NCI-H510A (cell line): ENCODE data around the gene WBP4.
"Not testable (repeated sequence)": the region's sequence is repeated elsewhere in the genome, so short reads cannot be mapped to it uniquely, and the experiment has no call there.

Experiments used
- DNase-seq: peaks from one replicate; lab custom pipeline; 2025; lab: John Stamatoyannopoulos, UW

The WBP4 gene

DNA sequence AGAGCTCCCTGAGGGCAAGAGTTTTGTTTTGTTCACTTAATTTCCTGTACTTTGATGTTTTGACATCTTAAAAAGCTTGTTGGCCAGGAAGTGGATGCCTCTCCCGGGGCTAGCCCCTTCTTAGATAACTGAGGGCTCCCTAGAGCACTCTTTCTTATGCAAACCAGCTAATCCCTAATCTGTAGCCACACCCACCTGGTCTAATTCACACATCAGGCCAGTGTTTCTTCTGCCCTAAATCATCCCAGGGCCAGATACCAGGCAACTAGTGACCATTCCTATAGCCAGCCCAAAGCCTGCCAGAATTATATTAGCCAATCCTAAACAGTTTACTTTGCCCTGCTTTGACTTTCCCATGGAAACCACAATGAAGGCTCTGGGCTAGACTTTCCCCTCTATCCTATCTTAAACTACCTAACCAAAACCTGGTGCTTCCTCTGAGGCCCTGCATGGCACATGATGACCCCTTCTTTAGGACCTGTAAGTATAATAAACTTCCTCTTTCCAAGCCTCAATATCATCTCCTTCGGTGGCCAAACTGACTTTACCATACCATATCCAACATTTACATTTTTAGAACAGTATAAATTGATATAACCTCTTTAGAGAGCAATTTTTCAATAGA lies 24.8 kb downstream of the WBP4 start:
- DNase-seq, result no peak

DNA sequence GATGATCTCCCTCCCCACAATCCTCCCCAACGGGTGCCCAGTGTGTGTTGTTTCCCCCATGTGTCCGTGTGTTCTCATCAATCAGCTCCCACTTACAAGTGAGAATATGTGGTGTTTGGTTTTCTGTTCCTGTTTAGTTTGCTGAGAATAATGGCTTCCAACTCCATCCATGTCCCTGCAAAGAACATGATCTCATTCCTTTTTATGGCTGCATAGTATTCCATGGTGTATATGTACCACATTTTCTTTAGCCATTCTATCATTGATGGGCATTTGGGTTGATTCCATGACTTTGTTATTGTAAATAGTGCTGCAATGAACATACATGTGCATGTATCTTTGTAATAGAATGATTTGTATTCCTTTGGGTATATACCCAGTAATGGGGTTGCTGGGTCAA lies 34.4 kb downstream of the WBP4 start:
- not testable (repeated sequence) for DNase-seq

DNA sequence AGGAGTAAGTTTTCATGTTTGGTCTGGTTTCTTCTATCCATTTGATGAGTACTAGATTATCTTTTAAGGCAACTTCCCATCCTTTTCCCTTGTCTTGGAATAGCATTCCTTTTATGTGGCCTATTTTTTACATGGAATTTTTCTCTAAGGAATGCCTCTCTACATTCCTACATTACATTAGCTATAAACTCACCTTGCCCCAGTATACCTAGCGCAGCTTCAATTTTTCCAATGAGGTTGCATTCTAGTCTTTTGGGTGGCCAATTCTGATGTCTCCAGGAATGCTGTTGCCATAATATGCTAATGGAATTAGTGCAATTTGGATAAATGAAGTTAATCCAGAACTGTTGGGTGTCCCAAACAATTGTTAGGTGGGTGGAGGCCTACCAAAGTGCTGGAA lies 37.5 kb downstream of the WBP4 start:
- DNase-seq, result no peak

DNA sequence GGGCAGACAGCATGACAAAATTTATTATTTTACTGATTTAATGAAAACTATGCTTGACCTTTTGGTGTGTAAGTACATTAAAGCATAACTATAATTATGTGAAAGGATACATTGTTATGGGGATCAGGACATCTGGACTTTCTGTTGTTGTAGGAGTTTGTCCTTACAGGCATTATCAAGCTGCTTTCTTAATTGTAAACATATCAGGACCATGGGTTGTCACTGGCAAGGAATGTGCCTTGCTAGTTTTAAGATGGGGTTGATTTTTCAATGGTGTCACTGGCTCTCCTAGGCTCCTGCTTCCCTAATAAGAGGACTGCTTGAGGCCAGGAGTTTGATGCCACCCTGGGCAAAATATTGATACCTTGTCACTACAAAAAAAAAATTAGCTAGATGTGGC lies 38.7 kb downstream of the WBP4 start:
- no peak for DNase-seq

DNA sequence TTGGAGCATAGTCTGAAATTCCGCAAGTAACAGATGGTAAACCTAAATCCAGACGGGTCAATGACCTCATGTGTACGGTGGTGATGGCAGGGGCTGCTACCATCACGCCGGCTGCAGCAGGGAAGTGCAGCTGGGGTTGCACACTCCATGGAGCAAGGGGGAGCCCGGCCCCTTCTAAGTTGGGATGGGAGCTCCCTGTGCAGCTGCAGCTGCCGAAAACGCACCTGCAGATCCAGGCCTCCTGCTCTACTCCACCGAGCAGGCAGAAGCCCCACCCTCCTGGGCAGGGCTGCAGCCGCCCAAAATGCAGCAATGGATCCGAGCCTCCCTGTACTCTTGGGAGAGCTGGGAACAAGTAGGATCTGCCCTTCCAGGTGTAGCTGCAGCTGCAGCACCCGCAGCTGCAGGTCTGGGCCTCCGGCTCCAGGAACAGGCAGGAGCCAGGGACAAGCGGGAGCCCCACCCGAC lies 45.8 kb downstream of the WBP4 start:
- no peak for DNase-seq

DNA sequence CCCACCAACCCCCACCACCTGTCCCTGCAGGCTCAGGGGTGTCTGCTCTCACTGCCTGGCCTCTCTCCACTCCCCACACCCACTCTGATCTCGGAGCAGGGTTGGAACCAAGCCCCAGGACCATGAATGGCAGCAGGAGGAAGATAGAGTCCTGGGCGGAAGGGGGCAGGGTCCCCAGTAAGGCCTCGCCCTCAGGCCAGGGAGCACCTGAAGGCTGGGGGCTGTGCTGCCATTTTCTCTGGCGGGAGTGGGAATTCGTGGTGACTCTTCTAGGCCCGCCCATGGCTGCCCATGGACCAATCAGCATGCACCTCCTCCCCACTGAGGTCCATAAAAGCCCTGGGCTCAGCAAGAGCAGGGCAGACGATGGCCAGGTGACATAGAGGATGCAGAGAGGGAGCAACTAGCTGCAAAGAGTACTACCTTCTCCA lies 46.3 kb downstream of the WBP4 start:
- no peak for DNase-seq

DNA sequence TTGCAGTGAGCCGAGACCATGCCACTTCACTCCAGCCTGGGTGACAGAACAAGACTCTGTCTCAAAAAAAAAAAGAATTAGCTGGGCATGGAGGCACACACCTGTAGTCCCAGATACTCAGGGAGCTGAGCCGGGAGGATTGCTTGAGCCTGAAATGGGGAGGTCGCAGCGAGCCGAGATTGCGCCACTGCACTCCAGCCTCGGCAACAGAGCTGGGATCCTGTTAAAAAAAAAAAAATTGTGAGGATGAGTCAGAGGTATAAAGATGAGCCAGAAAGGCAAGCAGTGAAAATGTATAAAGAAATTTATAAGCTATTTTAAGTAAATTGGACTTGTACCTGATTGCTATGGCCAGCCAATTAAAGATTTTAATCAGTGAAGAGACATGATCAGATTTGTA lies 50.1 kb downstream of the WBP4 start:
- no peak for DNase-seq

DNA sequence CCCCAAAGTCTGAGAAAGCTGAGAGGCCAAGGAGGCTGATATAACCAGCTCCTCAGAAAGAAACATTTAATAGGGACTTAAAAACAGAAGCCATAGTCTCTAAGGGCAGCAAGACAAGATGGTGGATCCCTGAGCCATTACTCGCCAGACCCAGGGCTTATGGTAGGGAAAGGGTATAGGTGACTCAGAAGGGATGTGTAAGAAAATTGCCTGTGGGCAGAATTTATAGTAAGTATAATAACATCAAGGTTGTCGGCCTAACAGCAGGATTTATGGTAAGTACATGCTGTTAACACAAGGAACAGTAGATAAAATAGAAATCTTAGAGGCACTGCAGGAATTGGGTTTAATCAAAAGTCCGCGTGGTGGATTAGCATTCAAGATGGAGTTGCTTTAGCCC lies 56.6 kb downstream of the WBP4 start:
- no peak for DNase-seq

DNA sequence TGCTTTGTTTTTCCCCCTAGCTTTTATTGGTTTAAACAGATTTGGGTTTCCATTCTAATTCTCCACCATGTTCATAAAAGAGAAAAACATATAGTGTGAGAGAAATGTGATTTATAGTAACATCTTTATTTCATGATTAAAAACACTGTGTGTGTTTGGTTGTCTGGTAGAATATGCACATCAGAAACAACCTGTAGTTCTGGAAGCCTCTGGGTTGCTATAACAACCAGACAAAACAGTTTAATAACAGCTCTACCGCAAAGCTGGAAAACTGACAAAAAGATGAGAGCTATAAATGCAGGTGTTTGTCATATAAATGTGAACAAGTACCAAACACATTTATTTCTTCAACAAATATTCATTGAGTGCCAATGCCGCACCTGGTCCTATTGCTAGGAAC lies 61.5 kb downstream of the WBP4 start:
- no peak for DNase-seq

DNA sequence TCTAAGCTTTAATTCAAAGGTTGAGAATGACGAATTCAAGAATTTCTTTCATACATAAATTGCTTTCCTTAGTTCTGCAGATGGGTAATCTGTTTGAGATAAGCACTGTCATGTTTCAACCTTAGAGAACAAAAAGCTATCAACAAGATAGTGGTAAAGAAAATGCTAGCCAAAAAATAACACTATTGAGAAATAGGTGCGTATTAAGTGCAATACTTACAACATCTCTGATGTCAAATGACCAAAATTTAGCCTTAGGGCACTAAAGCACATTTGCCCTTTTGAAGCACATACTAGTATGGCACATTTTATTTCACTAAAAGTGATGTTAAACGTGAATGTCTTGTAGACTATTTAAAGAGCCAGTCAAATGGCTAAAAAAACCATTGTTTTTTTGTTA lies 66.4 kb downstream of the WBP4 start:
- DNase-seq, result no peak

DNA sequence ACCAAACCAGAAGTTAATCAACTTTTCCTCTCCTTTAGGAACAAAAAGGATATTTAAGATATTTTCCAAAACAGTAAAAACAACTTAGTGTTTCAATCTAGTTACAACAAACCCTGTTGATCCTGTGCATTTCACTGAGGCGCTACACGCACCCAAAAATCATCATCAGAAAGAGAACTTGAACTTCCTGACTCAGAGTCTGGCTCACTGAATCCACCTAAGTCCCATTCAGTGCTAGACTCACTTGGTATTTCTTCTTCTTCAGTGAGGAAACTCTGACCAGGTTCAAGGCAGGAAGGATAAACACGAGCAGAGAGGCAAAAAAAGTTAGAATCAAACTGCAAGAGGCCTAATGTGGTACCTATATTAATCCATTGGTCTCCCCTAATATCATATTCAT lies 69.0 kb downstream of the WBP4 start:
- DNase-seq, result no peak

DNA sequence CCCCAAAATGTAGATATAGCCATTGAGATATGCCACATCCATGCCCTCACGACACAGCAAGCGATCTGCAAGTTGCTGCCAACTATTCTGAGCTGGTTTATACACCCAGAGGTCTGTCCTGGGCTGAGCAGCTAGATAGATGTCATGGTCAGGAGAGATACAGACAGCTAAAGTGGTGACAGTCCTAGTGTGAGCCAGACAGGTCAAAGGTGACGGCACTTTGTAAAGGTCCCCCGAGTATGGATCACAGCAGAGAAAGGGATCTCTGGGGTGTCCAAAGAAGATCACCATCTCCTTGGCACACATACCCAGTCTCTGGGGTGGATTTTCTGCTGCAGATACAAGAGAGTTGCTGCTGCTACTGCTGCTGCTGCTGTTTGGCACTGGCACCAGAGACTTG lies 69.9 kb downstream of the WBP4 start:
- DNase-seq, result not testable (repeated sequence)

DNA sequence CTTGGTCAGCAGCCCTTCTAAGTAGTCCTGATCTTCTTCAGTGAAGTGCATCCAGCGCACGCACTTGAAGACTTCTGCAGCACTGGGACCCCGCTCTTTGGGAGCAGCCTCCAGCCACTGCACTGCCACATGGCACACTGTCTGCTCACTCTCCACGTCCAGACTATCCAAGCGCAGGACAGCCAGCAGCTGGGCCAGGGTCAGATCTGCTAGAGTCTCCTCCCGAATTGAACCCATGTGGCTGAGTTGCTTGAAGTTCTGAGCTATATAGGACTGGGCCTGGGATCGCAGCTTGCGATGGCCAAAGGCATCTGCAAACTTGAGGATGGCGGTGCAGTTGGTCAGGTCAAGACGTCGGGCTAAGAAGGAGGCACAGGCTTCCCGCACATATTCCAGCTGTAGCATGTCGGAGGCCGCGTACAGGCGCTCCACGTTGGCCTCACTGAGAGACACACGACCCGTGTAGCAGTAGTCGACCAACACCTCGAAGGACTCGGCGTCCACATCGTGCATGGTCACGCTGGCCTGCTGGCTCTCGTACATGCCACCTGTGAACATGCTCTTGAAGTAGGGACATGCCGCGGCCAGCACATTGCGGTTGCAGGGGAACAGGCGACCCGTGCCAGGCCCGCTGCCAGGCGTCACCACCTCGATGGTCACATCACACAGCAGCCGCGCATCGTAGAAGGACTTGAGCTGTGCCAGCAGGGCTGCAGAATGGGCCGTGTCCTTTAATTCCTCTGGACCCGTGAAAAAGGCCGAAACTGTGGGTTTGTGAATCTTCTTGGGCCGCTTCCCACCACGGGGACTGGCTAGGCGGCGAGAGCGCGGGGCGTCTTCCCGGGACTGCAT lies 70.6 kb downstream of the WBP4 start:
- not testable (repeated sequence) for DNase-seq

DNA sequence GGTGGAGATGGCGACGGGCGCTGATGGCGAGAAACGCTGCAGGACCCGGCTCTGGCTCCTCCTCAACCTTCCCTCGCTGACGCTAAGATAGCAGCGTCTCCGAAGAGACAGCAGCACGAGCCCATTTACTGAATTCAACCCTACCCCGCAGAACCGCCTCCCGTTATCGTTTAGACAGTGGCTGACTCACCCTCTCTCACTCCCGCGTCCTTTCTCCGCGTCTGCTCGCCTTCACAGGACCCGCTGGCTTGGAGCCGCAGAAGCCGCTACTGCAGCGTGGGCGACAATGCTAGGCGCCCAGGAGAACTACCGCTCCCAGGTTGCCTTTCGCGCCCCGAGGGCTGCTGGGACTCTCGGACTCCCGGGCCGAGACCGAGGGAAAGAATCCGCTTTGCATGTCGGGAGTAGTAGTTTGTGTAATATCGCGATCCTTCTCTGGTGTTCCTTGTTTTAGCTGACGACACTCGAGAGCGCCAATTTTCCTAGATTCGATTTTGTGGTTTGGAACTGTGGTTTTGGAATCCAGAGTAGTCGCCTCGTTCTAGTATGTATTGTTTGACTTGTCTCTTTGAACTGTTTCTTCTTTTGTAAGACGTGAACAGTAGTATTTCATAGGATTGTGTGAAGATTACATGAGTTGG lies 71.3 kb downstream of the WBP4 start, which contains the start of gene KBTBD6:
Gene KBTBD6, minus strand, starts transcription at position 291 of the 641 bp plus-strand sequence. CDS start 291 bp downstream, outside the sequence.
- peak; percentile 66 for DNase-seq
